Stomach (tissue), 9 donors: ENCODE results near the gene CCN2. TPM values are rescaled to one million over a fixed set of nuclear protein-coding genes. Genes with fewer than 3 reads are reported as not detected.
"Not testable (repeated sequence)": the region's sequence is repeated elsewhere in the genome, so short reads cannot be mapped to it uniquely, and the experiment has no call there.

Experiments
- DNase-seq, 2 donors: peaks; one replicate each; pipeline versions ENCODE4 v3.0.0 to v3.0.0-alpha.2; 2013 to 2019
- H3K27ac ChIP-seq, 5 donors: fragments of 200-600 bp in 4 of 5; sonication (generic) in 4 of 5; one replicate each; pipeline ENCODE4 v1.5.1; 2013 to 2019; ENCODE audit warnings: mild to moderate bottlenecking in 1 of 5, moderate library complexity in 1 of 5
- H3K27me3 ChIP-seq, 3 donors: fragments of 200-600 bp; sonication (generic); one replicate each; pipeline ENCODE4 v1.5.1; 2017 to 2019; ENCODE audit warnings: mixed run types in 1 of 3
- H3K36me3 ChIP-seq, 4 donors: fragments of 200-600 bp; sonication (generic); 1 replicate in 3 of 4; 2 replicates in 1 of 4; pipeline ENCODE4 v1.5.1; 2016 to 2019
- H3K4me1 ChIP-seq, 4 donors: fragments of 200-600 bp; sonication (generic); one replicate each; pipeline ENCODE4 v1.5.1; 2016 to 2019
- H3K4me3 ChIP-seq, 4 donors: fragments of 200-600 bp; sonication (generic) in 3 of 4; one replicate each; pipeline ENCODE4 v1.5.1; 2016 to 2019; ENCODE audit warnings: mild to moderate bottlenecking in 1 of 4
- H3K9me3 ChIP-seq, 4 donors: fragments of 200-600 bp; sonication (generic); one replicate each; pipeline ENCODE4 v1.5.1; 2016 to 2019
- CTCF ChIP-seq, 7 experiments: fragments of 450-650 bp in 4 of 7; fragments of 200-600 bp in 3 of 7; sonication (generic) in 3 of 7; IDR thresholded peaks; one replicate each; pipeline ENCODE4 v1.5.1; 2016 to 2019; ENCODE audit warnings: antibody characterized with exemption in 7 of 7, control low read depth in 2 of 7, mild to moderate bottlenecking in 1 of 7
- EP300 ChIP-seq: sonication (generic); formaldehyde crosslinking; IDR thresholded peaks from one replicate; pipeline ENCODE4 v1.6.1; 2017; ENCODE audit warnings: antibody characterized with exemption
- POLR2A ChIP-seq, 4 donors: fragments of 450-650 bp; IDR thresholded peaks; one replicate each; pipeline ENCODE4 v1.6.1; 2016; ENCODE audit warnings: antibody characterized with exemption in 4 of 4, control low read depth in 2 of 4, mild to moderate bottlenecking in 1 of 4, moderate library complexity in 1 of 4
- POLR2AphosphoS5 ChIP-seq, 3 donors: sonication (generic); formaldehyde crosslinking; IDR thresholded peaks; one replicate each; pipeline ENCODE4 v1.6.1; 2016; ENCODE audit warnings: antibody characterized with exemption in 3 of 3
- WGBS, 5 donors: extraction: QIAGEN DNeasy Blood & Tissue Kit in 3 of 5; methylation state at CpG; one replicate each; pipeline versions ENCODE4 v1.1.5 to v1.1.7; 2013 to 2018; 5-methylcytosine and 5-hydroxymethylcytosine counted together
- intact Hi-C: fragments of 100-400 bp; cut with DNase I; formaldehyde crosslinking; loops from one replicate; pipeline ENCODE4 v1.15.1; 2023; ENCODE audit warnings: low total_unique reads
- polyA plus RNA-seq, 3 donors: library from polyadenylated mRNA; stranded (reverse); fragments of 200-250 nt; gene quantifications; one replicate each; pipeline ENCODE4 v1.2.3, GENCODE V29; 2013
- total RNA-seq, 5 donors: library from RNA; depleted of rRNA; stranded (reverse); fragments of >200 nt; gene quantifications; one replicate each; pipeline versions ENCODE4 v1.1.0 to v1.2.3, GENCODE V29; 2014 to 2016
- donor health status: healthy with polysubstance abuse.
- donor health status: Bipolar disorder and iron deficiency.
- donor health status: healthy.

Gene CCN2
- total and polyA plus RNA-seq, 8 donors, result 38.5 to 317 (median 89.3) TPM

- Histone ChIP-seq H3K9me3 (peaks cover 0 to under 1% (median 0%) of the 10 kb centered on the region in 4 donors), H3K36me3 (no peaks in the 10 kb centered on the region), H3K4me1 (peaks cover 0 to 6% (median 0%) of the 10 kb centered on the region in 4 donors), H3K4me3 (no peak overlapping the region), H3K27me3 (peaks cover 0 to 20% (median 0%) of the 10 kb centered on the region in 3 donors), H3K27ac (no peak overlapping the region)
- intact Hi-C loops, result loop anchor here (10.0 kb wide), 1 partner anchor 298 kb away; no protein-coding TSS in a partner anchor
- 83 to 88% (median 85%) methylated on average over 2 of the region's 2 CpGs for WGBS, 5 donors
- no peak for TF ChIP-seq POLR2A (IDR thresholded peaks at IDR 0.05)
- no peak for TF ChIP-seq EP300
- TF ChIP-seq POLR2AphosphoS5 (IDR thresholded peaks at IDR 0.05), result no peak
- no peak for TF ChIP-seq CTCF (IDR thresholded peaks at IDR 0.05)
- DNase-seq, result no peak
Observed at GRCh38 chr6:131916847-131917246, 34.3 kb downstream of the CCN2 start.

- 92 to 98% (median 95%) methylated on average over 2 of the region's 2 CpGs for WGBS, 5 donors
- intact Hi-C loops, result loop anchor here (10.0 kb wide), 1 partner anchor 299 kb away; no protein-coding TSS in a partner anchor
- not testable (repeated sequence) for H3K27ac ChIP-seq
Observed at GRCh38 chr6:131916091-131916796, 34.9 kb downstream of the CCN2 start.

GRCh38 chr6:131914967-131915751 lies 36.0 kb downstream of the CCN2 start:
- H3K27me3 ChIP-seq, result peaks cover 0 to 30% (median 0%) of the 10 kb centered on the region in 3 donors
- H3K4me1 ChIP-seq, result peaks cover 0 to 6% (median 0%) of the 10 kb centered on the region in 4 donors
- H3K9me3 ChIP-seq, result no peaks in the 10 kb centered on the region
- H3K36me3 ChIP-seq, result no peaks in the 10 kb centered on the region
- no peak overlapping the region for H3K27ac ChIP-seq
- peak; percentile 75 to 92 for DNase-seq
- TF ChIP-seq POLR2AphosphoS5 (IDR thresholded peaks at IDR 0.05) (peak in 1 of 3 donors; percentile 23), CTCF (IDR thresholded peaks at IDR 0.05) (peak in 5 of 7 experiments; percentile 67 to 83 (median 79)), EP300 (no peak)
- 21 to 30% (median 27%) methylated on average over 10 of the region's 10 CpGs for WGBS, 5 donors
- H3K4me3 ChIP-seq, result no peak overlapping the region
- intact Hi-C loops, result loop anchor here (10.0 kb wide), 1 partner anchor 300 kb away; no protein-coding TSS in a partner anchor

More at GRCh38 chr6:131916091-131916796, 34.9 kb downstream of the CCN2 start:
- DNase-seq, H3K36me3 ChIP-seq, H3K4me1 ChIP-seq, H3K9me3 ChIP-seq, H3K4me3 ChIP-seq: not testable (repeated sequence)
- H3K27me3 ChIP-seq, result peaks cover 0 to 24% (median 0%) of the 10 kb centered on the region in 3 donors

GRCh38 chr6:131914234-131914633 lies 36.9 kb downstream of the CCN2 start:
- H3K27me3 ChIP-seq, result peaks cover 0 to 30% (median 0%) of the 10 kb centered on the region in 3 donors
- no peaks in the 10 kb centered on the region for H3K9me3 ChIP-seq
- H3K4me1 ChIP-seq, result peaks cover 0 to 6% (median 0%) of the 10 kb centered on the region in 4 donors
- no peak overlapping the region for H3K4me3 ChIP-seq
- TF ChIP-seq CTCF (IDR thresholded peaks at IDR 0.05) (no peak), EP300 (no peak)
- no peak overlapping the region for H3K27ac ChIP-seq
- intact Hi-C loops, result loop anchor here (10.0 kb wide), 1 partner anchor 301 kb away; no protein-coding TSS in a partner anchor
- H3K36me3 ChIP-seq, result no peaks in the 10 kb centered on the region
- 32 to 56% (median 34%) methylated on average over 1 of the region's 1 CpG for WGBS, 5 donors
- no peak for DNase-seq
